Measurements from ENCODE around the gene PLK3.
"Not testable (repeated sequence)": the region's sequence is repeated elsewhere in the genome, so short reads cannot be mapped to it uniquely, and the experiment has no call there.

The PLK3 gene

DNA sequence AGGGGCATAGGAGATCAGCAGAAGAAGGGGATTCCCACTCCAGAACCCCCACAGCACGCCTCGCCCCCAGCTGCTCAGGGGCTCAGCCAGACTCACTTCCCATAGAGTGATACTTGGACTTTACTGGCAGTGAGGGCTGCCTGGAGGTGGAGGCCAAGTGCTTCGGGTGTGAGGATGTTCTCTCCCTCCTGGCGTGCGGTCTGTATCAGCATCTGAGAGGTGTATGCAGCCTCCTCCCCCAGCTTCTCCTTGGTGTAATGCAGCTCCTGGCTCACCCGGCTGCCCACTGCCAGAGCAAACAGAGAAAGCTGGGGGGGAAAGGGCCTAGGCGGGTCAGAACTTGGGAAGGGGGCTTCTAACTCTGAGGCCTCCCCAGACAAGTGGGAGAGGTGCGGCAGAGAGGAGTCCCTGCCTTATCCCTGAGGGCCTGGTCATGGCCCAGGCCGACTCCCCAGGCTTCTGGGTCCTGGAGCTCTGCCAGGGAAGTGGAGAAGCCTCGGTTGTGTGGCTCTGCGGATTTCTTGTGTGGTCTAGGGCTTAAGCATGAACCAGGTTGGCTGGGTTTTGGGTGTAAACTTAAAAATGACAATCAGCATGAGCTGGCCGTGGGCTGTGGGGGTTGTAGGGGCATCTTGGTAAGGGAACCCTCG lies 32.0 kb downstream of the PLK3 start:
- no peaks in the 10 kb centered on the region for H4K20me1 ChIP-seq (ENCODE audit: insufficient read depth, low read length)
- peaks cover 14% of the 10 kb centered on the region for H3K4me1 ChIP-seq (ENCODE audit: low read length)
- no peaks in the 10 kb centered on the region for H3K79me2 ChIP-seq (ENCODE audit: low read length)
- no peaks in the 10 kb centered on the region for H3K27me3 ChIP-seq (ENCODE audit: low read depth, low read length)
- H3K4me2 ChIP-seq (ENCODE audit: low read length), result no peak overlapping the region
- H2AFZ ChIP-seq (ENCODE audit: low read depth, low read length), result no peak overlapping the region
- TF ChIP-seq CTCF (IDR thresholded peaks at IDR 0.05; ENCODE audit: low read depth, low read length) (no peak), EZH2phosphoT487 (IDR thresholded peaks at IDR 0.05; ENCODE audit: low read depth) (no peak)
- H3K9me3 ChIP-seq (ENCODE audit: insufficient read depth, low read length), result no peaks in the 10 kb centered on the region
- no peak overlapping the region for H3K9ac ChIP-seq (ENCODE audit: low read length)
- H3K36me3 ChIP-seq (replicated peaks; ENCODE audit: low read depth, low read length), result no peaks in the 10 kb centered on the region
- H3K4me3 ChIP-seq (ENCODE audit: low read length), result no peak overlapping the region
- H3K27ac ChIP-seq (ENCODE audit: low read length), result no peak overlapping the region

DNA sequence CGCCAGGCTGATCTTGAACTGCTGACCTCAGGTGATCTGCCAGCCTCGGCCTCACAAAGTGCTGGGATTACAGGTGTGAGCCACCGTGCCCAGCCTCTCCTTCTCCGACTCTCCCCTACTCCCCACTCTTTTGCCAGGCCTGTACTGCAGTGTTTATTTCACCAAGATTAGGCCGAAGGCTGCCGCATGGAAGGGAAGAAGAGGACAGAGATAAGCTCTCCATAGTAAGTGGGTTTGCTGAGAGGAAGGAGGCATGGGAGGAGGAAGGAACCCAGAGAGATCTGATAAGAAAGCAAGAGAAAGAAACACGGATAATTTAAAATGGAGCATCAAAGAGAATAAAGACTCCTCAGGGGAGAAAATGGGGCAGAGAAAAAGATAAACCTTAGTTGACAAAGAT lies 34.2 kb downstream of the PLK3 start:
- H3K79me2 ChIP-seq (ENCODE audit: low read length), result no peaks in the 10 kb centered on the region
- H3K27ac ChIP-seq (ENCODE audit: low read length), result no peak overlapping the region
- no peaks in the 10 kb centered on the region for H3K9me3 ChIP-seq (ENCODE audit: insufficient read depth, low read length)
- no peaks in the 10 kb centered on the region for H4K20me1 ChIP-seq (ENCODE audit: insufficient read depth, low read length)
- no peaks in the 10 kb centered on the region for H3K36me3 ChIP-seq (replicated peaks; ENCODE audit: low read depth, low read length)
- TF ChIP-seq EZH2phosphoT487 (IDR thresholded peaks at IDR 0.05; ENCODE audit: low read depth) (no peak), CTCF (IDR thresholded peaks at IDR 0.05; ENCODE audit: low read depth, low read length) (no peak)
- H3K4me2 ChIP-seq (ENCODE audit: low read length), result no peak overlapping the region
- H3K4me1 ChIP-seq (ENCODE audit: low read length), result peaks cover 14% of the 10 kb centered on the region
- no peak overlapping the region for H2AFZ ChIP-seq (ENCODE audit: low read depth, low read length)
- H3K27me3 ChIP-seq (ENCODE audit: low read depth, low read length), result no peaks in the 10 kb centered on the region
- H3K4me3 ChIP-seq (ENCODE audit: low read length), result no peak overlapping the region
- H3K9ac ChIP-seq (ENCODE audit: low read length), result no peak overlapping the region

- H3K9ac ChIP-seq (ENCODE audit: low read length), result peak overlapping the region; percentile 42; the same call in 1 of the 2 replicates
- H3K79me2 ChIP-seq (ENCODE audit: low read length), result no peaks in the 10 kb centered on the region
- peak overlapping the region; percentile 95 for H2AFZ ChIP-seq (ENCODE audit: low read depth, low read length)
- peaks cover 14% of the 10 kb centered on the region for H3K4me1 ChIP-seq (ENCODE audit: low read length)
- H3K36me3 ChIP-seq (replicated peaks; ENCODE audit: low read depth, low read length), result no peaks in the 10 kb centered on the region
- peak overlapping the region; percentile 55 for H3K4me3 ChIP-seq (ENCODE audit: low read length)
- H4K20me1 ChIP-seq (ENCODE audit: insufficient read depth, low read length), result no peaks in the 10 kb centered on the region
- H3K4me2 ChIP-seq (ENCODE audit: low read length), result peak overlapping the region; percentile 69
- H3K27ac ChIP-seq (ENCODE audit: low read length), result no peak overlapping the region
- H3K9me3 ChIP-seq (ENCODE audit: insufficient read depth, low read length), result no peaks in the 10 kb centered on the region
- TF ChIP-seq CTCF (IDR thresholded peaks at IDR 0.05; ENCODE audit: low read depth, low read length) (peak; percentile 75), EZH2phosphoT487 (IDR thresholded peaks at IDR 0.05; ENCODE audit: low read depth) (no peak)
- H3K27me3 ChIP-seq (ENCODE audit: low read depth, low read length), result no peaks in the 10 kb centered on the region
Measured at GRCh38 chr1:44835738-44836675, 35.8 kb downstream of the PLK3 start.

DNA sequence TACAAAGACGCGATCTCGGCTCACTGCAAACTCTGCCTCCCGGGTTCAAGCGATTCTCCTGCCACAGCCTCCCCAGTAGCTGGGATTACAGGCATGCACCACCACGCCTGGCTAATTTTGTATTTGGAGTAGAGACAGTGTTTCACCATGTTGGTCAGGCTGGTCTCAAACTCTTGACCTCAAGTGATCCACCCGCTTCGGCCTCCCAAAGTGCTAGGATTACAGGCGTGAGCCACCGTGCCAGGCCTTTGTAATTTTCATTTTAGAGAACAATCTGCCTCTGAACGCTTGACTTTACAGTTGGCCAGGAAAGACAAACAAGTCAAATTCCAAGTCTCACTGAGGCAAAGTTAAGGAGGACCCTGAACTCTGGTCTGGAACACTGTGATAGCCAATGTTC lies 38.1 kb downstream of the PLK3 start:
- not testable (repeated sequence) for H3K9ac ChIP-seq (ENCODE audit: low read length); H3K4me2 ChIP-seq (ENCODE audit: low read length); H4K20me1 ChIP-seq (ENCODE audit: insufficient read depth, low read length); H3K27me3 ChIP-seq (ENCODE audit: low read depth, low read length); H3K36me3 ChIP-seq (replicated peaks; ENCODE audit: low read depth, low read length); H3K4me3 ChIP-seq (ENCODE audit: low read length); H2AFZ ChIP-seq (ENCODE audit: low read depth, low read length); H3K27ac ChIP-seq (ENCODE audit: low read length); H3K9me3 ChIP-seq (ENCODE audit: insufficient read depth, low read length); H3K79me2 ChIP-seq (ENCODE audit: low read length)
- H3K4me1 ChIP-seq (ENCODE audit: low read length), result peaks cover 14% of the 10 kb centered on the region
